ENCODE measurements around the gene COA4.
A peak's percentile ranks its signal among the peaks of the same experiment; 100 is the strongest.
"Not testable (repeated sequence)": the region's sequence is repeated elsewhere in the genome, so short reads cannot be mapped to it uniquely, and the experiment has no call there.

The COA4 gene

GRCh38 chr11:73876424-73877310, at the start of gene COA4, which contains the start of gene PAAF1:
TSS of gene COA4 (minus strand) at chr11:73876846. CDS start at chr11:73873378, 3,468 bp downstream.
TSS of gene PAAF1 (plus strand) at chr11:73876999. CDS start at chr11:73877022, 23 bp downstream.
- peak; percentile 89 for DNase-seq

- no peak for DNase-seq
Observed at GRCh38 chr11:73921180-73921579, 44.5 kb upstream of the COA4 start.

- no peak for DNase-seq
Observed at GRCh38 chr11:73916435-73916834, 39.8 kb upstream of the COA4 start.

- DNase-seq: no peak
Observed at GRCh38 chr11:73914284-73914683, 37.6 kb upstream of the COA4 start.

- DNase-seq: no peak
Observed at GRCh38 chr11:73913472-73913871, 36.8 kb upstream of the COA4 start.

- no peak for DNase-seq
Observed at GRCh38 chr11:73912026-73912425, 35.4 kb upstream of the COA4 start.

GRCh38 chr11:73907191-73907590, 30.5 kb upstream of the COA4 start:
- no peak for DNase-seq

DNA sequence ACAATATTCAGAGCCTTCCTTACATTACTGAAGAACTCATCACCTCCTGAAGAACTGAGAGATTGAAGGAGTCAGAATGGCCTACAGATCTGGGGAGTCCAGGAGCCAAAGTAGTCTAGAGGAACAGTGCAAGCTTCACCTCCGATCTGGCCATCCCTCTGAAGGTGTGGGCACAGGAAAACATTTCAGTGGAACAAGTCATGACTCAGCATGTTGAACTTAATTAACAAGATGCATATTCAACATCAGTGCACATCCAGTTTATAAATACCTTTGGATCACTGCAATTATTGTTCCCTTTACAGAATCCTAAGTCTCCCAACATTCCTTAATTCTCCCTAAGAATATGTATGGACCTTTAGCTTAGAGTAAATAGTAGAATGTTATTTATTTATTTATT, 25.7 kb upstream of the COA4 start:
- DNase-seq: no peak

- no peak for DNase-seq
Observed at GRCh38 chr11:73894725-73895335, 18.2 kb upstream of the COA4 start.

- DNase-seq: no peak
Observed at GRCh38 chr11:73893041-73893440, 16.4 kb upstream of the COA4 start.

- DNase-seq: no peak
Observed at GRCh38 chr11:73889536-73889935, 12.9 kb upstream of the COA4 start.

DNA sequence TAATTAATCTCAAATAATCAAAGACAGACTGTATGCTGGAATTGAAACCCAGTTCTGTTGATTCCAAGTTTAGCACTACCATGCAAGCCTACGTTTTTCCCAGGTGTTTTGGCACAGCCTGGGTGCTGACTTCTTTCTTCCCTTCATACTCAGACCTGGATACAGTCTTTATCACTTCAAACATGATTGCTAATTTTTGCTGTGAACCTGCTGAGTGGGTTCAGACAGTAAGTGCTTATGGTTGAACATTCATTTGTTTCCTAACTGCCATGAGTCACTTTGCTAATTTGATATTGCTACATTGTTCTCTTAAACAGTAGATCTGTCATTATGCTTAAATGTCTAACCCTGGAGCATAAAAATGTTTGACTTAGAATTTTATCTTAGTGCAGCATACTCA, 12.4 kb upstream of the COA4 start:
- no peak for DNase-seq

GRCh38 chr11:73888244-73888643, 11.6 kb upstream of the COA4 start:
- no peak for DNase-seq

- no peak for DNase-seq
Observed at GRCh38 chr11:73883856-73884255, 7.2 kb upstream of the COA4 start.

GRCh38 chr11:73880449-73880848, 3.8 kb upstream of the COA4 start:
- DNase-seq: not testable (repeated sequence)

- DNase-seq: no peak
Observed at GRCh38 chr11:73878771-73879170, 2.1 kb upstream of the COA4 start.

DNA sequence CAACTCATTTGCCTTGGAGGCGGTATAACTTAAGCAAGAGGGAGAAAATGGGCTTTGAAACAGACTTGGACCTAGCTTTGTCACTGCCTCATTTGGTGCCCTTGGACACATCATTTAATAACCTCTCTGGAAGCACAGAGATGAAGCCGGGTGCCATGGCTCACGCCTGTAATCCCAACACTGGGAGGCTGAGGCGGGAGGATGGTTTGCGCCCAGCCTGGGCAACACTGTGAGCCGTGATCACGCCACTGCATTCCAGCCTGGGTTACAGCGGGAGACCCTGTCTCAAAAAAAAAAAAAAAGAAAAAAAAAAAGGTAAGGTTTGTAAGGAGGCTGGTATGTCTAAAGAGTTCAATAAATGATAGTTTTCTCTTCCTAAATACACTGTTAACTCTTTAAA, 806 bp downstream of the COA4 start:
- no peak for DNase-seq

DNA sequence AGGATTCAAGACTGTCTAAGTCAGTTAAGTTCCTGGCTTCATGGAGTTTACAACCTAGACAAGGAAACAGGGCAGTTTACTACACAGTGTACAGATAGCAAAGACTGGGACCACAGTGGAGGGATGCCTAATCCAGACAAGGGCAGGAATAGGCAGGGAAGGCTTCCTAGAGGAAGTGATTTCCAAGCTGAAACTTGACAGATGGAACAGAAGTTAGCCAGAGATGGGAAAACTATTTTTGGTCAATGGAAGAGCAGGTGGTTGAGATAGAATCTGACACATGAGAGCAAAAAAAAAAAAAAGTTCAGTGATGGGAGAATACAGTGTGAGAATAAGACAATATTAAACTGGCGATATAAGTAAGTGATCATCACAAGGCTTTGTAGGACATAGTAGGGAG, 1.3 kb downstream of the COA4 start:
- no peak for DNase-seq

DNA sequence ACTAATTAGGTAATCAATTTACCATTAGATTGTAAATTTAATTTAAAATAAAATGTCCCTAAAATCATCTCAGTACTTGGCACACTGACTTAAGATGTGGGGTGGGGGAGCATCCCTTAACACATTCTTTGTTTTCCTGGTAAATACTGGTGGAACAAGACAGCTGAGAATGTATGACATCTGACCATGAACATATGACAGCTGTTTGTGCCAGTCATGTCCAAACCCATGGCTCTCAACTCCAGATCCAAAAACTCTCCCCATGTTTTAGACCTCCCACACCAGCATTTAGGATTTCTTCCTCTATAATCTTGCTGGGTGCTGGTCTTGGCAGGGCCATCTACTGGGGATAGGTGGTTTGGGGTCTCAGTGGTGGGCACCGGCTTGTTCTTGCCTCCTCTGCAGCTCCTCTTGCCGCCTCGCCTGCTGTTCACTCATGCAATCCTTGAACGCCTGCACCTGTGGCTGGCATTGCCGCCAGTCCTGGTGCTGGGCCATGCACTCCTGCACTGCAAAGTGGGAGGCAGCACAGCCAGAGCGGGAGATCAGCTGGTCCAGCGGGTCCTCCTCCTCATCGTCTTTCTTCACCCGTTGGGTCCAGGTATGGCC, 3.8 kb downstream of the COA4 start:
- DNase-seq: no peak

GRCh38 chr11:73870261-73870660, 6.4 kb downstream of the COA4 start:
- no peak for DNase-seq

DNA sequence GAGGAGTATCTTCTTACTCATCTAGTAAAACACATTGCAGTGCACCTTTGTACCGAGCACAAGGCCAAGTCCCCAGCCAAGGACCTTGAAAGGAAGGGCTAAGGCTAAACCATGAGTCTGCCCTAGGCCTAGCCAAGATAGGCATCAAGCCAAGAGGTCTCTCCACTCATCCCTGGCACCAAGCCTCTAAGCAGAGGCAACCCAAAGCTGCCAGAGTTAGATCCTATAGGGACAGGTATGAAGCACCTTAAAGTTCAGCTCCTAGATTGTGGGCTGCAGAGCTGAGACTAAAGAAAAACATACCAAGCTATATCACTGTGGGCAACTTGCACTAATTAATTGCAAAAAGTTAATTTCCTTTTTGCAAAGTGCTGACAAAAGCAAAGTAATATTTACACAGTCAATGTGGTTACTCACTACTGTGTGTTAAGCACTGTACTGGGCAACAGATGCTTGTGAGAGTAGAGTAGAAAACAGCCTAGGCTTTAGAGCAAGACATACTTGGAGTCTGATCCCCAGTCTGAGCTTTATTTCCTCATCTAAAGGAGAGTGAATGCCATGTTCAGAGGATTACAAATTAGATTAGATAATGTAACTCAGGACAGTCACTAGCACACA, 7.2 kb downstream of the COA4 start:
- no peak for DNase-seq

DNA sequence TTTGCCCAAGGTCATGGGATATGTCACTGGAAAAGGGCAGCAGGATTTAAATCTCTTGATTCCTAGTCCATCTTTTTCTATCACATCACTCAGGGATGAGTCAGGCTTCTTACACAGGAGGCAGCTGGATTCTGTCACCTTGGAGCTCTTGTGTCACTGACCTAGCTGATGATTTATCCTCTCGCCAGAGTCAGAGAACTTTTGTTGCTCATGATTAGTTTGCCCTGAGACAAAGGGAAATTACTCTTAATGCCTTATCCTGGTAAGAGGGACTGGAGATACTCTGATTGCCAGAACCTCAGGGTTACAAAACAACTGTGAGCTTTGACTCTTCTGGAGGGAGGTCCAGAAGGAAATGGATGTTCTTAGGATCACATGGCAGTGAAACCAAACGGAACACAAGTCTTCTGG, 10.1 kb downstream of the COA4 start:
- DNase-seq: no peak

- no peak for DNase-seq
Observed at GRCh38 chr11:73866095-73866579, 10.5 kb downstream of the COA4 start.
